HepG2 (cell line): ENCODE measurements around the gene PLPPR5. TPM values are rescaled to one million over a fixed set of nuclear protein-coding genes. Genes with fewer than 3 reads are reported as not detected.

Experiments
- ATAC-seq: fragments of 200-7000 bp; cut with Tn5 transposase; 3 replicates; pipeline ENCODE4 v1.9.1; 2020; ENCODE audit warnings: mild to moderate bottlenecking, moderate library complexity
- BruUV-seq: library from RNA; stranded (reverse); fragments of 400-500 nt; replicated peaks from 2 replicates; lab custom pipeline; 2021; lab: Mats Ljungman, UMichigan
- CTCF ChIA-PET: fragments of 300-600 bp; formaldehyde crosslinking; extraction: SDS; loops from one replicate; lab custom pipeline; 2021; ENCODE audit warnings: low total read pairs, inconsistent platforms, low intra/inter-chr PET ratio; lab: Yijun Ruan, JAX
- POLR2A ChIA-PET: fragments of 350-600 bp; sonication (Branson Sonifier 250); formaldehyde crosslinking; loops from one replicate; lab custom pipeline; 2020; ENCODE audit warnings: antibody characterized with exemption, inconsistent platforms; lab: Yijun Ruan, JAX
- DNase-seq: peaks from one replicate; pipeline ENCODE4 v3.0.0-alpha.2; 2015; ENCODE audit warnings: low spot score
- FAIRE-seq: peaks from 3 replicates; lab custom pipeline; 2011; peaks lifted over from hg19 to GRCh38; lab: Jason Lieb, UNC
- H2AFZ ChIP-seq: one replicate; pipeline ENCODE4 v1.6.1; 2011; ENCODE audit warnings: low read length, inconsistent platforms
- H3K27ac ChIP-seq: fragments of 300-600 bp; 3 replicates; pipeline ENCODE4 v1.8.0; 2011; ENCODE audit warnings: mixed run types, mild to moderate bottlenecking, mixed read lengths, low read length, inconsistent platforms; ENCODE audit not compliant: insufficient read depth; ENCODE audit errors: extremely low read length
- H3K27me3 ChIP-seq, 2 experiments: fragments of 200-600 bp in 1 of 2; 2 replicates in 1 of 2; 3 replicates in 1 of 2; pipeline versions ENCODE4 v1.6.0 to v1.8.0; 2011; ENCODE audit warnings: low read length in 2 of 2, mild to moderate bottlenecking in 2 of 2, moderate library complexity in 2 of 2, inconsistent platforms in 1 of 2; ENCODE audit not compliant: insufficient read depth in 2 of 2, control insufficient read depth in 1 of 2
- H3K36me3 ChIP-seq, 2 experiments: fragments of 200-600 bp in 1 of 2; replicated peaks in 1 of 2; 2 replicates in 1 of 2; 3 replicates in 1 of 2; pipeline versions ENCODE4 v1.5.1 to v1.8.0; 2011; ENCODE audit warnings: low read length in 2 of 2, inconsistent platforms in 1 of 2; ENCODE audit not compliant: insufficient read depth in 2 of 2, control insufficient read depth in 1 of 2
- H3K4me1 ChIP-seq: 2 replicates; pipeline ENCODE4 v1.5.1; 2012; ENCODE audit warnings: low read length, inconsistent platforms; ENCODE audit not compliant: insufficient read depth
- H3K4me2 ChIP-seq: 2 replicates; pipeline ENCODE4 v1.6.0; 2011; ENCODE audit warnings: low read depth, low read length, inconsistent platforms
- H3K4me3 ChIP-seq, 3 experiments: fragments of 200-600 bp in 1 of 3; sonication (generic), shearing (Covaris generic) in 1 of 3; replicated peaks in 1 of 3; 2 replicates each; pipeline ENCODE4 v1.5.1; 2011 to 2016; ENCODE audit warnings: low read length in 3 of 3, inconsistent platforms in 2 of 3, low read depth in 2 of 3, mild to moderate bottlenecking in 2 of 3, control low read depth in 1 of 3, mixed read lengths in 1 of 3; ENCODE audit not compliant: insufficient read depth in 1 of 3
- H3K79me2 ChIP-seq: one replicate; pipeline ENCODE4 v1.6.1; 2011; ENCODE audit warnings: low read length, inconsistent platforms; ENCODE audit not compliant: insufficient read depth
- H3K9ac ChIP-seq: 2 replicates; pipeline ENCODE4 v1.6.0; 2011; ENCODE audit warnings: mild to moderate bottlenecking, low read depth, low read length, inconsistent platforms; ENCODE audit not compliant: insufficient read depth
- H3K9me3 ChIP-seq: 2 replicates; pipeline ENCODE4 v1.5.1; 2012; ENCODE audit warnings: mild to moderate bottlenecking, low read length
- H4K20me1 ChIP-seq: 2 replicates; pipeline ENCODE4 v1.6.0; 2011; ENCODE audit warnings: inconsistent platforms, mild to moderate bottlenecking, low read length, moderate library complexity; ENCODE audit not compliant: insufficient read depth
- MAF1 ChIP-seq: sonication (generic); formaldehyde crosslinking; IDR thresholded peaks from 2 replicates; pipeline ENCODE4 v1.5.0; 2020; ENCODE audit warnings: missing genetic modification reagents, borderline replicate concordance
- ZNF292 ChIP-seq: sonication (generic); formaldehyde crosslinking; IDR thresholded peaks from 2 replicates; pipeline ENCODE4 v1.8.1; 2022; ENCODE audit warnings: mild to moderate bottlenecking, low read depth, missing genetic modification reagents, borderline replicate concordance
- ZNF746 ChIP-seq: sonication (generic); formaldehyde crosslinking; IDR thresholded peaks from 2 replicates; pipeline ENCODE4 v1.8.0; 2022; ENCODE audit warnings: mild to moderate bottlenecking, missing genetic modification reagents
- ZNF773 ChIP-seq: sonication (generic); formaldehyde crosslinking; IDR thresholded peaks from 2 replicates; pipeline ENCODE4 v1.4.0; 2020; ENCODE audit warnings: missing genetic modification reagents, borderline replicate concordance
- ZNF781 ChIP-seq: sonication (generic); formaldehyde crosslinking; IDR thresholded peaks from 2 replicates; pipeline ENCODE4 v1.5.1; 2020; ENCODE audit warnings: borderline replicate concordance, mild to moderate bottlenecking, missing genetic modification reagents; ENCODE audit errors: not compliant biosample characterization
- WGBS: methylation state at CpG from one replicate; pipeline ENCODE4 v1.1.6; 2017; ENCODE audit warnings: low lambda C conversion rate; 5-methylcytosine and 5-hydroxymethylcytosine counted together
- in situ Hi-C: cut with HindIII; loops from 2 replicates; pipeline ENCODE4 v1.10.0; 2017; ENCODE audit warnings: low pct_unique_long_range_greater_than_20kb; ENCODE audit not compliant: extremely low pct_ligation_motif_present
- intact Hi-C: fragments of 100-400 bp; cut with micrococcal nuclease; formaldehyde crosslinking; loops from one replicate; pipeline ENCODE4 v1.10.0; 2022; ENCODE audit not compliant: unreplicated experiment
- polyA plus RNA-seq, 8 experiments: library from polyadenylated mRNA; depleted of rRNA in 3 of 8; stranded (reverse) in 7 of 8; unstranded in 1 of 8; fragments of >200 nt; fragmentation: Illumina TruSeq in 4 of 8; extraction: Trizol in 4 of 8; gene quantifications; 2 replicates each; pipeline versions ENCODE4 v1.2.1 to v1.2.3, GENCODE V29; 2011 to 2016; ENCODE audit warnings: low read depth in 4 of 8, missing spikeins in 1 of 8, mixed read lengths in 1 of 8; ENCODE audit not compliant: insufficient read depth in 1 of 8
- total RNA-seq, 5 experiments: library from RNA; depleted of rRNA; stranded (reverse); fragments of >200 nt; fragmentation: Illumina TruSeq; extraction: Trizol; gene quantifications; 2 replicates each; pipeline ENCODE4 v1.2.3, GENCODE V29; 2016; ENCODE audit warnings: low read depth in 1 of 5
- TF ChIP-seq, protein P1 (sequence below): sonication (generic); formaldehyde crosslinking; IDR thresholded peaks from one replicate; pipeline ENCODE4 v1.5.1; 2020; ENCODE audit warnings: mild to moderate bottlenecking, missing genetic modification reagents; ENCODE audit errors: not compliant biosample characterization

The PLPPR5 gene
- total and polyA plus RNA-seq, 2 of the 13 experiments (the other 11 are each of a cell fraction or from before 2014, with no cell fraction given) = not detected

GRCh38 chr1:98865796-98866195 is 138.9 kb downstream of the PLPPR5 start:
- DNase-seq = no peak
- H3K27ac ChIP-seq = no peak overlapping the region
- H3K9me3 ChIP-seq = peaks cover 16% of the 10 kb centered on the region; the same call in 1 of the 2 replicates
- no peak overlapping the region for H2AFZ ChIP-seq
- no peaks in the 10 kb centered on the region for H4K20me1 ChIP-seq
- intact Hi-C loops = no loop called here
- 0% methylated on average over 1 of the region's 1 CpG for WGBS
- no TSS peak for BruUV-seq
- ChIA-PET POLR2A (no interaction called here), CTCF (no interaction called here)
- ATAC-seq = no peak
- H3K9ac ChIP-seq = no peak overlapping the region
- H3K4me1 ChIP-seq = no peaks in the 10 kb centered on the region
- TF ChIP-seq ZNF292 (CRISPR knock-in tag) (no peak), ZNF781 (CRISPR knock-in tag) (no peak), ZNF773 (CRISPR knock-in tag) (no peak), ZNF746 (no peak), MAF1 (no peak)
- TF ChIP-seq, protein P1, sequence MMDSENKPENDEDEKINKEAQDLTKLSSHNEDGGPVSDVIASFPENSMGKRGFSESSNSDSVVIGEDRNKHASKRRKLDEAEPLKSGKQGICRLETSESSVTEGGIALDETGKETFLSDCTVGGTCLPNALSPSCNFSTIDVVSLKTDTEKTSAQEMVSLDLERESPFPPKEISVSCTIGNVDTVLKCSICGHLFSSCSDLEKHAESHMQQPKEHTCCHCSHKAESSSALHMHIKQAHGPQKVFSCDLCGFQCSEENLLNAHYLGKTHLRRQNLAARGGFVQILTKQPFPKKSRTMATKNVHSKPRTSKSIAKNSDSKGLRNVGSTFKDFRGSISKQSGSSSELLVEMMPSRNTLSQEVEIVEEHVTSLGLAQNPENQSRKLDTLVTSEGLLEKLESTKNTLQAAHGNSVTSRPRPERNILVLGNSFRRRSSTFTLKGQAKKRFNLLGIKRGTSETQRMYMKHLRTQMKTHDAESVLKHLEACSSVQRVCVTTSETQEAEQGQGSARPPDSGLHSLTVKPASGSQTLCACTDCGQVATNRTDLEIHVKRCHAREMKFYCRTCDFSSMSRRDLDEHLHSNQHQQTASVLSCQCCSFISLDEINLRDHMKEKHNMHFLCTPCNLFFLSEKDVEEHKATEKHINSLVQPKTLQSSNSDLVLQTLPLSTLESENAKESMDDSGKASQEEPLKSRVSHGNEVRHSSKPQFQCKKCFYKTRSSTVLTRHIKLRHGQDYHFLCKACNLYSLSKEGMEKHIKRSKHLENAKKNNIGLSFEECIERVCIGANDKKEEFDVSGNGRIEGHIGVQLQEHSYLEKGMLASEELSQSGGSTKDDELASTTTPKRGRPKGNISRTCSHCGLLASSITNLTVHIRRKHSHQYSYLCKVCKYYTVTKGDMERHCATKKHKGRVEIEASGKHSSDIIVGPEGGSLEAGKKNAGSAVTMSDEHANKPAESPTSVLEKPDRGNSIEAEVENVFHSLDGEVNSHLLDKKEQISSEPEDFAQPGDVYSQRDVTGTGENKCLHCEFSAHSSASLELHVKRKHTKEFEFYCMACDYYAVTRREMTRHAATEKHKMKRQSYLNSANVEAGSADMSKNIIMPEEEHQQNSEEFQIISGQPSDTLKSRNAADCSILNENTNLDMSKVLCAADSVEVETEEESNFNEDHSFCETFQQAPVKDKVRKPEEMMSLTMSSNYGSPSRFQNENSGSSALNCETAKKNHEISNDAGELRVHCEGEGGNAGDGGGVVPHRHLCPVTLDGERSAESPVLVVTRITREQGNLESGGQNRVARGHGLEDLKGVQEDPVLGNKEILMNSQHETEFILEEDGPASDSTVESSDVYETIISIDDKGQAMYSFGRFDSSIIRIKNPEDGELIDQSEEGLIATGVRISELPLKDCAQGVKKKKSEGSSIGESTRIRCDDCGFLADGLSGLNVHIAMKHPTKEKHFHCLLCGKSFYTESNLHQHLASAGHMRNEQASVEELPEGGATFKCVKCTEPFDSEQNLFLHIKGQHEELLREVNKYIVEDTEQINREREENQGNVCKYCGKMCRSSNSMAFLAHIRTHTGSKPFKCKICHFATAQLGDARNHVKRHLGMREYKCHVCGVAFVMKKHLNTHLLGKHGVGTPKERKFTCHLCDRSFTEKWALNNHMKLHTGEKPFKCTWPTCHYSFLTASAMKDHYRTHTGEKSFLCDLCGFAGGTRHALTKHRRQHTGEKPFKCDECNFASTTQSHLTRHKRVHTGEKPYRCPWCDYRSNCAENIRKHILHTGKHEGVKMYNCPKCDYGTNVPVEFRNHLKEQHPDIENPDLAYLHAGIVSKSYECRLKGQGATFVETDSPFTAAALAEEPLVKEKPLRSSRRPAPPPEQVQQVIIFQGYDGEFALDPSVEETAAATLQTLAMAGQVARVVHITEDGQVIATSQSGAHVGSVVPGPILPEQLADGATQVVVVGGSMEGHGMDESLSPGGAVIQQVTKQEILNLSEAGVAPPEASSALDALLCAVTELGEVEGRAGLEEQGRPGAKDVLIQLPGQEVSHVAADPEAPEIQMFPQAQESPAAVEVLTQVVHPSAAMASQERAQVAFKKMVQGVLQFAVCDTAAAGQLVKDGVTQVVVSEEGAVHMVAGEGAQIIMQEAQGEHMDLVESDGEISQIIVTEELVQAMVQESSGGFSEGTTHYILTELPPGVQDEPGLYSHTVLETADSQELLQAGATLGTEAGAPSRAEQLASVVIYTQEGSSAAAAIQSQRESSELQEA (CRISPR knock-in tag) = no peak
- H3K36me3 ChIP-seq = no peaks in the 10 kb centered on the region
- no peak for FAIRE-seq
- no peak overlapping the region for H3K4me2 ChIP-seq
- H3K27me3 ChIP-seq = no peaks in the 10 kb centered on the region
- no peaks in the 10 kb centered on the region for H3K79me2 ChIP-seq
- in situ Hi-C loops = no loop called here
- H3K4me3 ChIP-seq = no peak overlapping the region
